Stimulated activated CD4-positive, alpha-beta T cell treated with anti-CD3 and anti-CD28 coated beads, TNF-alpha, amount 100 ng/mL, for 48 hours (primary cell): ENCODE results near the gene FSTL4.
A peak's percentile ranks its signal among the peaks of the same experiment; 100 is the strongest.

ENCODE experiments used
- DNase-seq, 3 donors: peaks; one replicate each; pipeline ENCODE4 v3.0.0-alpha.2; 2020; ENCODE audit warnings: low read depth in 3 of 3

Gene FSTL4

GRCh38 chr5:133428072-133428660 lies 184.2 kb downstream of the FSTL4 start:
- no peak for DNase-seq

GRCh38 chr5:133427121-133427777 lies 185.1 kb downstream of the FSTL4 start:
- DNase-seq = no peak

GRCh38 chr5:133426264-133426663 lies 186.1 kb downstream of the FSTL4 start:
- DNase-seq = no peak

- no peak for DNase-seq
Observed at GRCh38 chr5:133425764-133426163, 186.6 kb downstream of the FSTL4 start.

GRCh38 chr5:133425222-133425621 lies 187.1 kb downstream of the FSTL4 start:
- no peak for DNase-seq

GRCh38 chr5:133423618-133424282 lies 188.6 kb downstream of the FSTL4 start:
- DNase-seq = peak; percentile 52 to 56 (median 52)

- no peak for DNase-seq
Observed at GRCh38 chr5:133423011-133423617, 189.2 kb downstream of the FSTL4 start.

GRCh38 chr5:133421806-133422205 lies 190.5 kb downstream of the FSTL4 start:
- DNase-seq = no peak

- no peak for DNase-seq
Observed at GRCh38 chr5:133421394-133421793, 190.9 kb downstream of the FSTL4 start.

GRCh38 chr5:133420440-133421301 lies 191.7 kb downstream of the FSTL4 start:
- no peak for DNase-seq

GRCh38 chr5:133415906-133416305 lies 196.4 kb downstream of the FSTL4 start:
- no peak for DNase-seq

GRCh38 chr5:133415506-133415905 lies 196.8 kb downstream of the FSTL4 start:
- DNase-seq = no peak

- DNase-seq = no peak
Observed at GRCh38 chr5:133412661-133413060, 199.7 kb downstream of the FSTL4 start.

- no peak for DNase-seq
Observed at GRCh38 chr5:133410335-133410828, 202.0 kb downstream of the FSTL4 start.

GRCh38 chr5:133409210-133409674 lies 203.1 kb downstream of the FSTL4 start:
- DNase-seq = no peak

- no peak for DNase-seq
Observed at GRCh38 chr5:133408322-133408721, 204.0 kb downstream of the FSTL4 start.

GRCh38 chr5:133406977-133407632 lies 205.2 kb downstream of the FSTL4 start:
- DNase-seq = no peak

- DNase-seq = no peak
Observed at GRCh38 chr5:133406208-133406976, 205.9 kb downstream of the FSTL4 start.

- no peak for DNase-seq
Observed at GRCh38 chr5:133405275-133406034, 206.9 kb downstream of the FSTL4 start.
